Kidney glomerular epithelial cell (primary cell): ENCODE results near the gene NRL.

ENCODE experiments used
- DNase-seq: peaks from one replicate; lab custom pipeline; 2025; lab: John Stamatoyannopoulos, UW

Gene NRL

GRCh38 chr14:24144451-24144850, 29.7 kb upstream of the NRL start:
- DNase-seq = no peak

- DNase-seq = no peak
Observed at GRCh38 chr14:24143511-24143910, 28.8 kb upstream of the NRL start.

- peak; percentile 100 for DNase-seq
Observed at GRCh38 chr14:24141097-24141880, 26.5 kb upstream of the NRL start, which contains the start of gene EMC9. TSS of gene EMC9 (minus strand) at chr14:24141591. CDS start at chr14:24141304, 287 bp downstream.

GRCh38 chr14:24139272-24139934, 24.7 kb upstream of the NRL start:
- DNase-seq = no peak

GRCh38 chr14:24138396-24139271, 23.9 kb upstream of the NRL start:
- DNase-seq = no peak

- DNase-seq = no peak
Observed at GRCh38 chr14:24137529-24138395, 23.0 kb upstream of the NRL start.

- DNase-seq = no peak
Observed at GRCh38 chr14:24136684-24137528, 22.2 kb upstream of the NRL start.

GRCh38 chr14:24135834-24136683, 21.3 kb upstream of the NRL start, which contains the start of gene PSME1:
TSS of gene PSME1 (plus strand) at chr14:24136194. CDS start at chr14:24136263, 69 bp downstream.
- DNase-seq = peak; percentile 77

GRCh38 chr14:24135584-24135833, 20.8 kb upstream of the NRL start:
- DNase-seq = no peak

- DNase-seq = no peak
Observed at GRCh38 chr14:24133735-24134134, 19.0 kb upstream of the NRL start.

- DNase-seq = no peak
Observed at GRCh38 chr14:24132976-24133375, 18.2 kb upstream of the NRL start.

- no peak for DNase-seq
Observed at GRCh38 chr14:24132061-24132685, 17.4 kb upstream of the NRL start.

- DNase-seq = no peak
Observed at GRCh38 chr14:24131549-24131966, 16.8 kb upstream of the NRL start.

- DNase-seq = no peak
Observed at GRCh38 chr14:24130717-24131548, 16.2 kb upstream of the NRL start.

- DNase-seq = no peak
Observed at GRCh38 chr14:24130380-24130716, 15.6 kb upstream of the NRL start, which contains the start of gene FITM1. TSS of gene FITM1 (plus strand) at chr14:24130659. CDS start at chr14:24131564, 905 bp downstream.

- no peak for DNase-seq
Observed at GRCh38 chr14:24129410-24129998, 14.8 kb upstream of the NRL start.

GRCh38 chr14:24127673-24128072, 12.9 kb upstream of the NRL start:
- DNase-seq = no peak

GRCh38 chr14:24126939-24127338, 12.2 kb upstream of the NRL start:
- DNase-seq = no peak
